ENCODE measurements around the gene AGBL1.
"Not testable (repeated sequence)": the region's sequence is repeated elsewhere in the genome, so short reads cannot be mapped to it uniquely, and the experiment has no call there.

GRCh38 chr15:86122691-86123391 lies 43.2 kb downstream of the AGBL1 start:
- TF ChIP-seq, protein P1, sequence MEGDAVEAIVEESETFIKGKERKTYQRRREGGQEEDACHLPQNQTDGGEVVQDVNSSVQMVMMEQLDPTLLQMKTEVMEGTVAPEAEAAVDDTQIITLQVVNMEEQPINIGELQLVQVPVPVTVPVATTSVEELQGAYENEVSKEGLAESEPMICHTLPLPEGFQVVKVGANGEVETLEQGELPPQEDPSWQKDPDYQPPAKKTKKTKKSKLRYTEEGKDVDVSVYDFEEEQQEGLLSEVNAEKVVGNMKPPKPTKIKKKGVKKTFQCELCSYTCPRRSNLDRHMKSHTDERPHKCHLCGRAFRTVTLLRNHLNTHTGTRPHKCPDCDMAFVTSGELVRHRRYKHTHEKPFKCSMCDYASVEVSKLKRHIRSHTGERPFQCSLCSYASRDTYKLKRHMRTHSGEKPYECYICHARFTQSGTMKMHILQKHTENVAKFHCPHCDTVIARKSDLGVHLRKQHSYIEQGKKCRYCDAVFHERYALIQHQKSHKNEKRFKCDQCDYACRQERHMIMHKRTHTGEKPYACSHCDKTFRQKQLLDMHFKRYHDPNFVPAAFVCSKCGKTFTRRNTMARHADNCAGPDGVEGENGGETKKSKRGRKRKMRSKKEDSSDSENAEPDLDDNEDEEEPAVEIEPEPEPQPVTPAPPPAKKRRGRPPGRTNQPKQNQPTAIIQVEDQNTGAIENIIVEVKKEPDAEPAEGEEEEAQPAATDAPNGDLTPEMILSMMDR (IDR thresholded peaks at IDR 0.05; ENCODE audit: low read depth, low read length, missing input control): not testable (repeated sequence)
- TF ChIP-seq RXRA (IDR thresholded peaks at IDR 0.05); EGR1 (IDR thresholded peaks at IDR 0.05; ENCODE audit: low read depth in 2 of 2); REST (IDR thresholded peaks at IDR 0.05); RAD21 (IDR thresholded peaks at IDR 0.05); FOXA1 (IDR thresholded peaks at IDR 0.05); YY1 (IDR thresholded peaks at IDR 0.05): not testable (repeated sequence)
- TF ChIP-seq, protein P2, sequence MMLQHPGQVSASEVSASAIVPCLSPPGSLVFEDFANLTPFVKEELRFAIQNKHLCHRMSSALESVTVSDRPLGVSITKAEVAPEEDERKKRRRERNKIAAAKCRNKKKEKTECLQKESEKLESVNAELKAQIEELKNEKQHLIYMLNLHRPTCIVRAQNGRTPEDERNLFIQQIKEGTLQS (IDR thresholded peaks at IDR 0.05): not testable (repeated sequence)
- TF ChIP-seq, protein P3, sequence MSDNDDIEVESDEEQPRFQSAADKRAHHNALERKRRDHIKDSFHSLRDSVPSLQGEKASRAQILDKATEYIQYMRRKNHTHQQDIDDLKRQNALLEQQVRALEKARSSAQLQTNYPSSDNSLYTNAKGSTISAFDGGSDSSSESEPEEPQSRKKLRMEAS (IDR thresholded peaks at IDR 0.05): not testable (repeated sequence)
- TF ChIP-seq, protein P4, sequence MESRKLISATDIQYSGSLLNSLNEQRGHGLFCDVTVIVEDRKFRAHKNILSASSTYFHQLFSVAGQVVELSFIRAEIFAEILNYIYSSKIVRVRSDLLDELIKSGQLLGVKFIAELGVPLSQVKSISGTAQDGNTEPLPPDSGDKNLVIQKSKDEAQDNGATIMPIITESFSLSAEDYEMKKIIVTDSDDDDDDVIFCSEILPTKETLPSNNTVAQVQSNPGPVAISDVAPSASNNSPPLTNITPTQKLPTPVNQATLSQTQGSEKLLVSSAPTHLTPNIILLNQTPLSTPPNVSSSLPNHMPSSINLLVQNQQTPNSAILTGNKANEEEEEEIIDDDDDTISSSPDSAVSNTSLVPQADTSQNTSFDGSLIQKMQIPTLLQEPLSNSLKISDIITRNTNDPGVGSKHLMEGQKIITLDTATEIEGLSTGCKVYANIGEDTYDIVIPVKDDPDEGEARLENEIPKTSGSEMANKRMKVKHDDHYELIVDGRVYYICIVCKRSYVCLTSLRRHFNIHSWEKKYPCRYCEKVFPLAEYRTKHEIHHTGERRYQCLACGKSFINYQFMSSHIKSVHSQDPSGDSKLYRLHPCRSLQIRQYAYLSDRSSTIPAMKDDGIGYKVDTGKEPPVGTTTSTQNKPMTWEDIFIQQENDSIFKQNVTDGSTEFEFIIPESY (IDR thresholded peaks at IDR 0.05): not testable (repeated sequence)
